Left lung (tissue), 10 donors: ENCODE results near the gene COL1A2. TPM values are rescaled to one million over a fixed set of nuclear protein-coding genes. Genes with fewer than 3 reads are reported as not detected.

Experiments
- ATAC-seq: fragments of 200-7000 bp; cut with Tn5 transposase; one replicate; pipeline ENCODE4 v1.9.1; 2020; ENCODE audit warnings: moderate library complexity
- DNase-seq, 4 donors: peaks; one replicate each; pipeline ENCODE4 v3.0.0-alpha.2; 2013 to 2020
- H3K27ac ChIP-seq, 2 donors: fragments of 200-600 bp; sonication (generic) in 1 of 2; one replicate each; pipeline versions ENCODE4 v1.5.0 to v1.8.0; 2020 to 2021
- H3K27me3 ChIP-seq, 2 donors: fragments of 200-600 bp; sonication (generic) in 1 of 2; one replicate each; pipeline versions ENCODE4 v1.5.0 to v1.8.0; 2020 to 2021
- H3K36me3 ChIP-seq, 2 donors: fragments of 200-600 bp; sonication (generic) in 1 of 2; one replicate each; pipeline versions ENCODE4 v1.5.0 to v1.8.0; 2020 to 2021
- H3K4me1 ChIP-seq, 2 donors: fragments of 200-600 bp; one replicate each; pipeline ENCODE4 v1.8.0; 2021
- H3K4me3 ChIP-seq, 2 donors: fragments of 200-600 bp; sonication (generic) in 1 of 2; one replicate each; pipeline versions ENCODE4 v1.5.0 to v1.8.0; 2020 to 2021; ENCODE audit warnings: mild to moderate bottlenecking in 1 of 2
- H3K9me3 ChIP-seq, 2 donors: fragments of 200-600 bp; sonication (generic) in 1 of 2; one replicate each; pipeline versions ENCODE4 v1.5.0 to v1.8.0; 2020 to 2021
- intact Hi-C, 2 donors: fragments of 100-400 bp; cut with DNase I; formaldehyde crosslinking; loops; one replicate each; pipeline versions ENCODE4 v1.11.2 to v1.14.2; 2022
- polyA plus RNA-seq, 6 donors: library from polyadenylated mRNA; unstranded; fragments of 120-200 nt; gene quantifications; one replicate each; pipeline ENCODE4 v1.2.1, GENCODE V29; 2013; ENCODE audit not compliant: insufficient read length in 6 of 6
- total RNA-seq, 2 donors: library from RNA; stranded (reverse); fragmentation: NEBNext Ultra II Directional; extraction: Animal tissue kit (Norgen Biotek cat#: 25700); gene quantifications; one replicate each; pipeline ENCODE4 v1.2.1, GENCODE V29; 2021
- TF ChIP-seq, protein P1 (sequence below), 2 donors: fragments of 200-600 bp; sonication (generic) in 1 of 2; IDR thresholded peaks; one replicate each; pipeline versions ENCODE4 v1.5.0 to v1.8.0; 2021; ENCODE audit warnings: antibody characterized with exemption in 2 of 2
- donor health status: DM: no; HTN: yes; CAD: no.
- donor health status: DM: no; HTN: no; CAD: no.

Gene COL1A2
- total and polyA plus RNA-seq, 8 donors = 859 to 3,050 (median 1,195) TPM

DNA sequence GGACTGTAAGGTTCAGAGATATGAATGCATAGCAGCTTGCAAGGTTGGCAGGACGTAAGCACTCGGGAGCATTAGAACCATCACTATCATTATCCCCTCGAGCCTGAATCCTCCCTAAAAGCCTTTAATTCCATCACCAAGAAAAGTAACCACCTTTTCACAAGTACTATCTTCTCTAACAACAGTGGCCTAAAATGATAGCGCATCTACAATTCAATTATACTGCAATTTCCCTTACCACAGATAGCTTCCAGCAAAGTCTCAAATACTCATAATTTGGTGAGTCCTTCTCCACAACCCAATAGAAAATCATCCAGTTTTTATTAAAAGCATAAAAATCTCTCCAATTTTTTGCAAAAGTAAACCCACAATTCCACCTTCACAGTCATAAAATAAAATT, 42.0 kb downstream of the COL1A2 start:
- Histone ChIP-seq H3K9me3 (no peaks in the 10 kb centered on the region), H3K36me3 (no peaks in the 10 kb centered on the region), H3K27me3 (no peaks in the 10 kb centered on the region), H3K4me3 (no peak overlapping the region), H3K4me1 (no peaks in the 10 kb centered on the region), H3K27ac (no peak overlapping the region)
- TF ChIP-seq, protein P1, sequence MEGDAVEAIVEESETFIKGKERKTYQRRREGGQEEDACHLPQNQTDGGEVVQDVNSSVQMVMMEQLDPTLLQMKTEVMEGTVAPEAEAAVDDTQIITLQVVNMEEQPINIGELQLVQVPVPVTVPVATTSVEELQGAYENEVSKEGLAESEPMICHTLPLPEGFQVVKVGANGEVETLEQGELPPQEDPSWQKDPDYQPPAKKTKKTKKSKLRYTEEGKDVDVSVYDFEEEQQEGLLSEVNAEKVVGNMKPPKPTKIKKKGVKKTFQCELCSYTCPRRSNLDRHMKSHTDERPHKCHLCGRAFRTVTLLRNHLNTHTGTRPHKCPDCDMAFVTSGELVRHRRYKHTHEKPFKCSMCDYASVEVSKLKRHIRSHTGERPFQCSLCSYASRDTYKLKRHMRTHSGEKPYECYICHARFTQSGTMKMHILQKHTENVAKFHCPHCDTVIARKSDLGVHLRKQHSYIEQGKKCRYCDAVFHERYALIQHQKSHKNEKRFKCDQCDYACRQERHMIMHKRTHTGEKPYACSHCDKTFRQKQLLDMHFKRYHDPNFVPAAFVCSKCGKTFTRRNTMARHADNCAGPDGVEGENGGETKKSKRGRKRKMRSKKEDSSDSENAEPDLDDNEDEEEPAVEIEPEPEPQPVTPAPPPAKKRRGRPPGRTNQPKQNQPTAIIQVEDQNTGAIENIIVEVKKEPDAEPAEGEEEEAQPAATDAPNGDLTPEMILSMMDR (IDR thresholded peaks at IDR 0.05) = no peak
- intact Hi-C loops = loop anchor here in 1 of 2 donors (5.0 kb wide), 1 partner anchor 149 kb away; no protein-coding TSS in a partner anchor
- ATAC-seq (no peak), DNase-seq (no peak)

DNA sequence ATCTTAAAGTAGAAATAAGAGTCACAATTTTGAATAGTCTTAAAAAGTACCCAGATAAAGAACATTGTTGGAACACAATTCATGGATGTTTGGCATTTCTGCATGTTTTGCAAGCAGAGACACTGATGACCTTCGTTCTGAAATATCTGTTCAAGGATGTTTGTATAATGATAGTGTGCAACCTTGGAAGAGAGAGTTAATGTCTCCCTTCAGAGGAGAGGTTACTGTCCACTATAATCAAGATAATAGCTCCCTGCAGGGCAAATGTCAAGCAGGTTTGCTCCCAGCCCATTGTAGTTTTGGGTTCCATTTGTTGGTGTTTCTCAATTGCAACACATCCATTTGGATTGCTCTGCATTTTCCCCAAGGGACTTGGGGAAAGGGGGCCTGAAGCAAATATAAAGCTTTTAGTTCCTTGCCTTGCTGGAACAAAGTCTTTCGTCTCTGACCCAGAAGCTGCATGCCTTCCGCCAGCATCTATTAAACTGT, 45.2 kb downstream of the COL1A2 start:
- intact Hi-C loops = loop anchor here in 1 of 2 donors (5.0 kb wide), 1 partner anchor 153 kb away; no protein-coding TSS in a partner anchor
- H3K27ac ChIP-seq = no peak overlapping the region

DNA sequence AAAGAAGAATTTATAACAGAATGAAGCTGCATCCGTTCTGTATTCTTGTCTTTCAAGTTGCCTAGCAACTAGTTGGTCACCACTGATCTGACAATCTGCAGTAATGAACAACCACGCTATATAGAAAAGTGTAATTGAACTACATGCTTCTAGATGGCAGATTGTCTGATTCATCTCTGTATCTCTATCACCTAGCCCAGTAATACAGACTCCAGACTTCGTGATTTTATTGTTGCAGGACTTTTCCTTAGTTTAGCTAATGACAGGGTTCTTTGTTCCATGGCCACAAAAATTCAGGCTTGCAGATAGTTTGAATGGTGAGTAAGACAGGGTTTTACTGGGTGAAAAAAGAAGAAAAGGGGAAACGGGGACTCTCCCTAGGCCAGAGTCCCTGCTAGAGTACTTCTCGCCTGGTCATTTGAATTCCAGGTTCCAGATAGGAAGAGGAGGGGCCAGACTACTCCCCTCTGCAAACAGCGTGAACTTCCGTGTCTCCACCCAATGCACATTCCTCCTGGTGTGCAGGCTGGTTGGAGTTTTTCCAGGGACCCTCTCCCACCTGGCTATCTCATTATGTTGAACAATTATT, 45.9 kb downstream of the COL1A2 start:
- DNase-seq (no peak), ATAC-seq (peak; percentile 68)
- Histone ChIP-seq H3K4me1 (no peaks in the 10 kb centered on the region), H3K27ac (no peak overlapping the region), H3K4me3 (no peak overlapping the region), H3K9me3 (no peaks in the 10 kb centered on the region), H3K36me3 (no peaks in the 10 kb centered on the region), H3K27me3 (no peaks in the 10 kb centered on the region)
- intact Hi-C loops = no loop called here
- TF ChIP-seq, protein P1 (IDR thresholded peaks at IDR 0.05) = no peak

More for the DNA sequence above, 45.2 kb downstream of the COL1A2 start:
- ATAC-seq (no peak), DNase-seq (no peak)
- TF ChIP-seq, protein P1 (IDR thresholded peaks at IDR 0.05) = no peak
- no peaks in the 10 kb centered on the region for H3K9me3 ChIP-seq
- no peaks in the 10 kb centered on the region for H3K36me3 ChIP-seq
- no peaks in the 10 kb centered on the region for H3K27me3 ChIP-seq
- no peak overlapping the region for H3K4me3 ChIP-seq
- no peaks in the 10 kb centered on the region for H3K4me1 ChIP-seq

DNA sequence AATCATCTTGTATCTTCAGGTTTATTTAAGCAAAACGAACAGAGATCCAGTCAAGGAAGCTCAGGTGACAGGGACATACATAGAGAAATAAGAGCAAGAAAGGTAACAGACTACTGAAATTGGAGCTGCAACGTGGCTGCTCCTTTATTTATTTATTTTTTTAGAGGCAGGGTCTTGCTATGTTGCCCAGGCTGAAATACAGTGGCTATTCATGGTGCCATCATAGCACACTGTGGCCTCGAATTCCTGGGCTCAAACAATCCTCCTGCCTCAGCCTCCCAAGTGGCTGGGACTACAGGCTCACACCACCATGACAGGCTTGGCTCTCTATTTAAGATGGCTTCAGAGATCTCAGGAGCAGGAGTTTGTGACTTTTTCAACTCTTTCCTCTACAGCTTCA, 46.4 kb downstream of the COL1A2 start:
- Histone ChIP-seq H3K36me3 (no peaks in the 10 kb centered on the region), H3K27me3 (no peaks in the 10 kb centered on the region), H3K27ac (no peak overlapping the region), H3K4me3 (no peak overlapping the region), H3K9me3 (no peaks in the 10 kb centered on the region), H3K4me1 (no peaks in the 10 kb centered on the region)
- DNase-seq (no peak), ATAC-seq (no peak)
- TF ChIP-seq, protein P1 (IDR thresholded peaks at IDR 0.05) = no peak
- intact Hi-C loops = no loop called here

DNA sequence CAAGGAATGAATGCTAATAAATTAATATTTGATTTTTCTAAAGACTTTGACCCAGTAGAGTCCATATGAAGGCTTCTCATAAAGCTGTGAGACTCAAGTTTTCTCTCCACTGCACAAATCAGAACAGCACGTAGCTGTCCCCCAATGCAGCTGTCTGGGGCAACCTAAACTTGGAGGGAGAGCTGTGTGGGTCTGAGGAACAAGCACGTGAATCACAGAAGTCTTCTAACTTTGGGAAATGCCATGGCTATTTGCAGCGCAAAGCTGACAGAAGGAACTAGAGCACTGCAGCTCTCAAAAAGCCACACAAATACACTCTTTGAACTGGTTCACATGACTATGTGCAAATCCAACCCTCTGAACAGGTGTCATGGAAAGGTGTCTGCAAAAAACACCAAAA, 47.9 kb downstream of the COL1A2 start:
- H3K27ac ChIP-seq = no peak overlapping the region
- no peaks in the 10 kb centered on the region for H3K36me3 ChIP-seq
- H3K4me1 ChIP-seq = no peaks in the 10 kb centered on the region
- ATAC-seq (no peak), DNase-seq (no peak)
- intact Hi-C loops = no loop called here
- H3K4me3 ChIP-seq = no peak overlapping the region
- TF ChIP-seq, protein P1 (IDR thresholded peaks at IDR 0.05) = no peak
- no peaks in the 10 kb centered on the region for H3K9me3 ChIP-seq
- no peaks in the 10 kb centered on the region for H3K27me3 ChIP-seq
